Astrocyte (in vitro differentiated cells and primary cell): Measurements from ENCODE around the gene FAP.

ENCODE experiments used
- EZH2 ChIP-seq: IDR thresholded peaks from 2 replicates; pipeline ENCODE4 v1.6.1; 2012; ENCODE audit warnings: mild to moderate bottlenecking, low read length, inconsistent platforms; ENCODE audit not compliant: insufficient read depth
- TF ChIP-seq, protein P1 (sequence below): IDR thresholded peaks from 2 replicates; pipeline ENCODE4 v1.5.1; 2011; ENCODE audit warnings: low read depth, mild to moderate bottlenecking, inconsistent platforms, low read length, moderate library complexity; ENCODE audit not compliant: insufficient read depth

DNA sequence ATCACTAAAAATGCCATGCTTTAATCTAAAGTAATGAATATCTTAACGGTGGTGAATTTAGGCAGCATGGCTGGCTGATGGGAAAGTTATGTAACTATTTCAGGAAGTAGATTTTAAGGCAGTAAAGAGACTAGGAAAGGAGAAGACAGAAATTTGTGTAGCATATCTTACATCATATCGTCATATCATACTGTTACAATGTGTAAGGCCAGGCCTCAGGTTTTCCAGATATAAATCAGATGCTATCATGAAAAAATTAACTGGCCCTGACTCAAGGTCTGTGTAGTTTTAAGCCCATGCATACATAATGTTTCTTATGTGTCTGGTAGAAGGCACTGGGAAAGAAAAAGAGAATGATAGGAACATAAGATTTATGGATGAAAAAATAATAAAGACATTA lies 8.9 kb upstream of the FAP start:
- no peak for TF ChIP-seq EZH2
- TF ChIP-seq, protein P1, sequence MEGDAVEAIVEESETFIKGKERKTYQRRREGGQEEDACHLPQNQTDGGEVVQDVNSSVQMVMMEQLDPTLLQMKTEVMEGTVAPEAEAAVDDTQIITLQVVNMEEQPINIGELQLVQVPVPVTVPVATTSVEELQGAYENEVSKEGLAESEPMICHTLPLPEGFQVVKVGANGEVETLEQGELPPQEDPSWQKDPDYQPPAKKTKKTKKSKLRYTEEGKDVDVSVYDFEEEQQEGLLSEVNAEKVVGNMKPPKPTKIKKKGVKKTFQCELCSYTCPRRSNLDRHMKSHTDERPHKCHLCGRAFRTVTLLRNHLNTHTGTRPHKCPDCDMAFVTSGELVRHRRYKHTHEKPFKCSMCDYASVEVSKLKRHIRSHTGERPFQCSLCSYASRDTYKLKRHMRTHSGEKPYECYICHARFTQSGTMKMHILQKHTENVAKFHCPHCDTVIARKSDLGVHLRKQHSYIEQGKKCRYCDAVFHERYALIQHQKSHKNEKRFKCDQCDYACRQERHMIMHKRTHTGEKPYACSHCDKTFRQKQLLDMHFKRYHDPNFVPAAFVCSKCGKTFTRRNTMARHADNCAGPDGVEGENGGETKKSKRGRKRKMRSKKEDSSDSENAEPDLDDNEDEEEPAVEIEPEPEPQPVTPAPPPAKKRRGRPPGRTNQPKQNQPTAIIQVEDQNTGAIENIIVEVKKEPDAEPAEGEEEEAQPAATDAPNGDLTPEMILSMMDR = no peak
